ENCODE measurements around the gene CBARP. TPM values are rescaled to one million over a fixed set of nuclear protein-coding genes. Genes with fewer than 3 reads are reported as not detected.
A peak's percentile ranks its signal among the peaks of the same experiment; 100 is the strongest.

The CBARP gene
- total and polyA plus RNA-seq, 4 donors, result 0.05 to 0.25 (median 0.06) TPM; not detected in 1

DNA sequence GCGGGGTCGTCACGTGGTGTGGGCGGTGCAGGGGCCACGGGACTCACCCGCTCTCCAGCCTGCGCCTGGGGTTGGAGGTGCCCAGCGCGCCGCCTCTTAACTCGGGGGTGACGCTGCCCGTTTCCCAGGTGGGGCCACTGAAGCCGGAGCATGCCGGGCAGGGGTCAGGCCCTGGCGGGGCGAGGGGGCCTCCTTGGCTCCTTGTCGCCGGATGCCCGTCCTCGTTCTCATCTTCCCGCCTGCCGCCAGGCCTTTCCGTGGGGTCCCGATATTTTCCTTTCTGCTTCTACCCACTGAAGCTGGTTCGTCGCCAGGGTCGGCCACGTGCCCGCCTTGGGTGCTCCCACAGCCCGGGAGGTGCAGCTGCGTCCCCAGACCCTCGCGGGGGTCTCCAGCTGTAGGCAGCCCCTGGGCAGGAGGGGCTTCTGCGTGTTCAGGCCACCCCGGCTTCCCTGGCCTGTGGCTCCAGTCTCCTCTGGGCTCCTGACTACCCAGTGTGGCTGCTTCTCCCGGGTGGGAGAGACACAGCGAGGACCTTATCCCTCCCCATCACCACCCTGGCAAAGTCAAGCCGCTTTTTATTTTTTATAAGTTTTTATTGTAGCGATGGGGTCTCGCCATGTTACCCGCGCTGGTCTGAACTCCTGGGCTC is 38.3 kb upstream of the CBARP start:
- peak overlapping the region; percentile 89 to 98 for H3K27ac ChIP-seq (ENCODE audit: low read depth in 1 of 2, low read length in 2 of 2)
- H3K9me3 ChIP-seq (ENCODE audit: control insufficient read depth in 4 of 4, low read length in 3 of 4), result no peaks in the 10 kb centered on the region
- H3K4me1 ChIP-seq (ENCODE audit: control insufficient read depth in 4 of 4, insufficient read depth in 4 of 4, low read length in 3 of 4), result peaks cover 20 to 60% (median 50%) of the 10 kb centered on the region in 4 donors
- DNase-seq (ENCODE audit: low spot score), result no peak
- H3K9ac ChIP-seq (ENCODE audit: low read depth in 1 of 2, low read length in 2 of 2), result peak overlapping the region; percentile 0 to 90
- no peak for TF ChIP-seq JUND (IDR thresholded peaks at IDR 0.05)
- no peak for TF ChIP-seq HNF4G (IDR thresholded peaks at IDR 0.05)
- TF ChIP-seq, protein P1, sequence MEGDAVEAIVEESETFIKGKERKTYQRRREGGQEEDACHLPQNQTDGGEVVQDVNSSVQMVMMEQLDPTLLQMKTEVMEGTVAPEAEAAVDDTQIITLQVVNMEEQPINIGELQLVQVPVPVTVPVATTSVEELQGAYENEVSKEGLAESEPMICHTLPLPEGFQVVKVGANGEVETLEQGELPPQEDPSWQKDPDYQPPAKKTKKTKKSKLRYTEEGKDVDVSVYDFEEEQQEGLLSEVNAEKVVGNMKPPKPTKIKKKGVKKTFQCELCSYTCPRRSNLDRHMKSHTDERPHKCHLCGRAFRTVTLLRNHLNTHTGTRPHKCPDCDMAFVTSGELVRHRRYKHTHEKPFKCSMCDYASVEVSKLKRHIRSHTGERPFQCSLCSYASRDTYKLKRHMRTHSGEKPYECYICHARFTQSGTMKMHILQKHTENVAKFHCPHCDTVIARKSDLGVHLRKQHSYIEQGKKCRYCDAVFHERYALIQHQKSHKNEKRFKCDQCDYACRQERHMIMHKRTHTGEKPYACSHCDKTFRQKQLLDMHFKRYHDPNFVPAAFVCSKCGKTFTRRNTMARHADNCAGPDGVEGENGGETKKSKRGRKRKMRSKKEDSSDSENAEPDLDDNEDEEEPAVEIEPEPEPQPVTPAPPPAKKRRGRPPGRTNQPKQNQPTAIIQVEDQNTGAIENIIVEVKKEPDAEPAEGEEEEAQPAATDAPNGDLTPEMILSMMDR (IDR thresholded peaks at IDR 0.05; ENCODE audit: low read depth, low read length, missing input control), result no peak
- no peak for TF ChIP-seq YY1 (IDR thresholded peaks at IDR 0.05)
- TF ChIP-seq SP1 (IDR thresholded peaks at IDR 0.05), result peak; percentile 6
- WGBS, result 13% methylated on average over 42 of the region's 43 CpGs
- no peaks in the 10 kb centered on the region for H3K27me3 ChIP-seq (ENCODE audit: control insufficient read depth in 4 of 4, insufficient read depth in 4 of 4, low read length in 3 of 4)
- peak overlapping the region; percentile 42 to 66 (median 63) for H3K4me3 ChIP-seq (ENCODE audit: low read depth in 1 of 3, low read length in 3 of 3)
- H3K36me3 ChIP-seq (ENCODE audit: control insufficient read depth in 4 of 4, insufficient read depth in 3 of 4, low read depth in 1 of 4, low read length in 3 of 4), result peaks cover 18 to 32% (median 23%) of the 10 kb centered on the region in 4 donors

DNA sequence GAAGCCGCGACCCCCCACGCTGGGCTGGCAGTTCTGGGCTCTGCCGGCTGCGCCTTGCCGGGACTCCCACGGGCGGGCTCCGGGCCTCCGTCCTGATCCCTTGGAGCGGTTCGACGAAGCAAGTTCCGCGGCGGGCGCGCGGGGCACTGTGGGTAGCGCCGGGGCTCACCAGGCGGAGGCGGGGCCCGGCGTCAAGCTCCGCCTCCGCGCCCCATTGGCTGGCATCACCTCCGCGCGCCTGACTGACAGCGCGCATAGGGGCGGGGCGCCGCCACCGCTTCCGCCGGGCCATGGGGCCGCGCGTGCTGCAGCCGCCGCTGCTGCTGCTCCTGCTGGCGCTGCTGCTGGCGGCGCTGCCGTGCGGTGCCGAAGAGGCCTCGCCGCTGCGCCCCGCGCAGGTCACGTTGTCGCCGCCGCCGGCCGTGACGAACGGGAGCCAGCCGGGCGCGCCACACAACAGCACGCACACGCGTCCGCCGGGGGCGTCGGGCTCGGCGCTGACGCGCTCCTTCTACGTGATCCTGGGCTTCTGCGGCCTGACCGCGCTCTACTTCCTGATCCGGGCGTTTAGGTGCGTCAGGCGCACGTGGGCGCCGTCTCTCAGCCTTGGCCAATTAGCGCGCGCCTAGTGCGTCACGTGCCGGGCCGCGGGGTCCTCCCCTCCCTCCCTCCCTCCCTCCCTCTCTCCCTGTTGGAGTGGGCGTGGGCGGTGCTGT is 37.6 kb upstream of the CBARP start, which contains the start of gene FAM174C:
TSS of gene FAM174C (plus strand) at position 271 of the 716 bp plus-strand sequence. CDS start at position 291, 20 bp downstream.
- peak; percentile 92 for DNase-seq (ENCODE audit: low spot score)
- TF ChIP-seq SP1 (IDR thresholded peaks at IDR 0.05), result peak; percentile 66
- TF ChIP-seq EGR1 (IDR thresholded peaks at IDR 0.05; ENCODE audit: low read depth in 2 of 2), result peak; percentile 92 to 93
- TF ChIP-seq, protein P2, sequence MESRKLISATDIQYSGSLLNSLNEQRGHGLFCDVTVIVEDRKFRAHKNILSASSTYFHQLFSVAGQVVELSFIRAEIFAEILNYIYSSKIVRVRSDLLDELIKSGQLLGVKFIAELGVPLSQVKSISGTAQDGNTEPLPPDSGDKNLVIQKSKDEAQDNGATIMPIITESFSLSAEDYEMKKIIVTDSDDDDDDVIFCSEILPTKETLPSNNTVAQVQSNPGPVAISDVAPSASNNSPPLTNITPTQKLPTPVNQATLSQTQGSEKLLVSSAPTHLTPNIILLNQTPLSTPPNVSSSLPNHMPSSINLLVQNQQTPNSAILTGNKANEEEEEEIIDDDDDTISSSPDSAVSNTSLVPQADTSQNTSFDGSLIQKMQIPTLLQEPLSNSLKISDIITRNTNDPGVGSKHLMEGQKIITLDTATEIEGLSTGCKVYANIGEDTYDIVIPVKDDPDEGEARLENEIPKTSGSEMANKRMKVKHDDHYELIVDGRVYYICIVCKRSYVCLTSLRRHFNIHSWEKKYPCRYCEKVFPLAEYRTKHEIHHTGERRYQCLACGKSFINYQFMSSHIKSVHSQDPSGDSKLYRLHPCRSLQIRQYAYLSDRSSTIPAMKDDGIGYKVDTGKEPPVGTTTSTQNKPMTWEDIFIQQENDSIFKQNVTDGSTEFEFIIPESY (IDR thresholded peaks at IDR 0.05), result no peak
- TF ChIP-seq GABPA (IDR thresholded peaks at IDR 0.05 in 1 of 2, conservative IDR thresholded peaks at IDR 0.05 in 1 of 2), result peak in 1 of 2 donors; percentile 49
- Histone ChIP-seq H3K27ac (ENCODE audit: low read depth in 1 of 2, low read length in 2 of 2) (peak within 1 kb of the TSS; percentile 89 to 98), H3K4me3 (ENCODE audit: low read depth in 1 of 3, low read length in 3 of 3) (peak within 1 kb of the TSS; percentile 55 to 66 (median 65)), H3K27me3 (ENCODE audit: control insufficient read depth in 4 of 4, insufficient read depth in 4 of 4, low read length in 3 of 4) (no peaks in the 10 kb centered on the region), H3K9ac (ENCODE audit: low read depth in 1 of 2, low read length in 2 of 2) (peak within 1 kb of the TSS; percentile 0 to 90), H3K9me3 (ENCODE audit: control insufficient read depth in 4 of 4, low read length in 3 of 4) (no peaks in the 10 kb centered on the region), H3K4me1 (ENCODE audit: control insufficient read depth in 4 of 4, insufficient read depth in 4 of 4, low read length in 3 of 4) (peaks cover 22 to 67% (median 57%) of the 10 kb centered on the region in 4 donors), H3K36me3 (ENCODE audit: control insufficient read depth in 4 of 4, insufficient read depth in 3 of 4, low read depth in 1 of 4, low read length in 3 of 4) (peaks cover 20 to 33% (median 23%) of the 10 kb centered on the region in 4 donors)
- WGBS, result under 1% methylated on average over 98 of the region's 98 CpGs

DNA sequence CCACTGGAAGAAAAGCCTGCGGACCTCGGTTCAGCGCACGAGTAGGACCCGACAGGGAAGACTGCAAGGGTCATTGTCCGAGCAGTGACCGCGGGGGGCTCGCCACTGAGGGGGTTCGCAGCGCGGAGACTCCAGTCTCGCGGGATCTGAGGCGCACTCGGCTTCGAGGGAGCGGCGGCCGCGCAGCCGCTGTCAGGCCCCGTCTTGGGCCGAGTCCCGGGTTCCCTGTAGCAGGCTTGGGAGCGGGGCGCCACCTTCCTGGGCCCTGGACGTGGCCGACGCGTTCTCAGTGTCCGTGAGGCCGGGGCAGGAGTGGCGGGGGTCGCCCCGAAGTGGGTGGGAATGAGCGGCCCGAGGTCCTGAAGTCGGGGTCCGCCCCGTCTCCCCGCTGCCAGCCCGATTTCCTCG is 37.1 kb upstream of the CBARP start:
- Histone ChIP-seq H3K27me3 (ENCODE audit: control insufficient read depth in 4 of 4, insufficient read depth in 4 of 4, low read length in 3 of 4) (no peaks in the 10 kb centered on the region), H3K4me3 (ENCODE audit: low read depth in 1 of 3, low read length in 3 of 3) (peak overlapping the region in 2 of 3 donors; percentile 19 to 66), H3K9me3 (ENCODE audit: control insufficient read depth in 4 of 4, low read length in 3 of 4) (no peaks in the 10 kb centered on the region), H3K27ac (ENCODE audit: low read depth in 1 of 2, low read length in 2 of 2) (peak overlapping the region; percentile 89 to 98), H3K36me3 (ENCODE audit: control insufficient read depth in 4 of 4, insufficient read depth in 3 of 4, low read depth in 1 of 4, low read length in 3 of 4) (peaks cover 20 to 33% (median 23%) of the 10 kb centered on the region in 4 donors), H3K9ac (ENCODE audit: low read depth in 1 of 2, low read length in 2 of 2) (no peak overlapping the region), H3K4me1 (ENCODE audit: control insufficient read depth in 4 of 4, insufficient read depth in 4 of 4, low read length in 3 of 4) (peaks cover 24 to 69% (median 59%) of the 10 kb centered on the region in 4 donors)
- 30% methylated on average over 44 of the region's 44 CpGs for WGBS
- TF ChIP-seq GABPA (IDR thresholded peaks at IDR 0.05 in 1 of 2, conservative IDR thresholded peaks at IDR 0.05 in 1 of 2), result no peak
- TF ChIP-seq SP1 (IDR thresholded peaks at IDR 0.05), result no peak
- TF ChIP-seq, protein P2 (IDR thresholded peaks at IDR 0.05), result no peak
- TF ChIP-seq, protein P3, sequence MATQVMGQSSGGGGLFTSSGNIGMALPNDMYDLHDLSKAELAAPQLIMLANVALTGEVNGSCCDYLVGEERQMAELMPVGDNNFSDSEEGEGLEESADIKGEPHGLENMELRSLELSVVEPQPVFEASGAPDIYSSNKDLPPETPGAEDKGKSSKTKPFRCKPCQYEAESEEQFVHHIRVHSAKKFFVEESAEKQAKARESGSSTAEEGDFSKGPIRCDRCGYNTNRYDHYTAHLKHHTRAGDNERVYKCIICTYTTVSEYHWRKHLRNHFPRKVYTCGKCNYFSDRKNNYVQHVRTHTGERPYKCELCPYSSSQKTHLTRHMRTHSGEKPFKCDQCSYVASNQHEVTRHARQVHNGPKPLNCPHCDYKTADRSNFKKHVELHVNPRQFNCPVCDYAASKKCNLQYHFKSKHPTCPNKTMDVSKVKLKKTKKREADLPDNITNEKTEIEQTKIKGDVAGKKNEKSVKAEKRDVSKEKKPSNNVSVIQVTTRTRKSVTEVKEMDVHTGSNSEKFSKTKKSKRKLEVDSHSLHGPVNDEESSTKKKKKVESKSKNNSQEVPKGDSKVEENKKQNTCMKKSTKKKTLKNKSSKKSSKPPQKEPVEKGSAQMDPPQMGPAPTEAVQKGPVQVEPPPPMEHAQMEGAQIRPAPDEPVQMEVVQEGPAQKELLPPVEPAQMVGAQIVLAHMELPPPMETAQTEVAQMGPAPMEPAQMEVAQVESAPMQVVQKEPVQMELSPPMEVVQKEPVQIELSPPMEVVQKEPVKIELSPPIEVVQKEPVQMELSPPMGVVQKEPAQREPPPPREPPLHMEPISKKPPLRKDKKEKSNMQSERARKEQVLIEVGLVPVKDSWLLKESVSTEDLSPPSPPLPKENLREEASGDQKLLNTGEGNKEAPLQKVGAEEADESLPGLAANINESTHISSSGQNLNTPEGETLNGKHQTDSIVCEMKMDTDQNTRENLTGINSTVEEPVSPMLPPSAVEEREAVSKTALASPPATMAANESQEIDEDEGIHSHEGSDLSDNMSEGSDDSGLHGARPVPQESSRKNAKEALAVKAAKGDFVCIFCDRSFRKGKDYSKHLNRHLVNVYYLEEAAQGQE (IDR thresholded peaks at IDR 0.05), result no peak
- TF ChIP-seq, protein P4, sequence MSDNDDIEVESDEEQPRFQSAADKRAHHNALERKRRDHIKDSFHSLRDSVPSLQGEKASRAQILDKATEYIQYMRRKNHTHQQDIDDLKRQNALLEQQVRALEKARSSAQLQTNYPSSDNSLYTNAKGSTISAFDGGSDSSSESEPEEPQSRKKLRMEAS (IDR thresholded peaks at IDR 0.05), result no peak
- no peak for TF ChIP-seq JUND (IDR thresholded peaks at IDR 0.05)
- TF ChIP-seq YY1 (IDR thresholded peaks at IDR 0.05), result no peak
- DNase-seq (ENCODE audit: low spot score), result no peak

Data from liver (tissue), 9 donors.